NT2/D1 (cell line): Measurements from ENCODE around the gene PSMB10.

Experiments used
- SUZ12 ChIP-seq: IDR thresholded peaks from 2 replicates; pipeline ENCODE4 v1.6.1; 2011; ENCODE audit not compliant: insufficient read length, insufficient read depth; ENCODE audit errors: extremely low read depth
- ZNF274 ChIP-seq: IDR thresholded peaks from 2 replicates; pipeline ENCODE4 v1.6.1; 2011; ENCODE audit warnings: mild to moderate bottlenecking, low read depth, low read length

- TF ChIP-seq ZNF274, result no peak
- no peak for TF ChIP-seq SUZ12
Observed at GRCh38 chr16:67967958-67968399, 31.3 kb upstream of the PSMB10 start.
